Measurements from ENCODE around the gene PHACTR3. TPM values are rescaled to one million over a fixed set of nuclear protein-coding genes. Genes with fewer than 3 reads are reported as not detected.

Gene PHACTR3
- not detected for total RNA-seq

GRCh38 chr20:59603781-59604541 is at the start of gene PHACTR3:
Gene PHACTR3, plus strand, starts transcription at chr20:59604540. Its CDS starts 475 bp downstream, at chr20:59605015.

